GM19351 (cell line): ENCODE results near the gene FGFR3.

Source experiments
- ATAC-seq: cut with Tn5 transposase; IDR thresholded peaks from one replicate; pipeline ENCODE4 v1.9.1; 2021; ENCODE audit warnings: mild to moderate bottlenecking, moderate library complexity; ENCODE audit not compliant: unreplicated experiment

Gene FGFR3

DNA sequence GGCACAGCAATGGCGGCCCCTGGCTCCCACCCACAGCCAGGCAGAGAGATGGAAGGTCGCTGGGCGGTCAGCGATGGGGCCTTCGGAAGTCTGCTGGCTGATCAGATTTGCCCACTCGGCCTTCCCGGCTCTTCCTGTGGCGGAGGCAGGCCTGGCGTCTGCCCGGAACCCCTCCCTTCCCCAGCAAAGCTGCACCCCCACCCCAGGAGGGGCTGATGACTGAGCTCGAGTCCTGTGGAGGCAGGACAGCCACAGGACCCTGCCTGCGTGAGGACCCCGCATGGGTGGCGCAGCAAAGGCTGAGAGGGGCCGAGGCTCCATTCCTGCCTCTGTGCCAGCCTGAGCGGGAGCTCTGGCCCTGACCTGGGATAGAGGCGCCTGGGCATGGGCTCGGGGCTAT, 37.0 kb upstream of the FGFR3 start:
- no peak for ATAC-seq

DNA sequence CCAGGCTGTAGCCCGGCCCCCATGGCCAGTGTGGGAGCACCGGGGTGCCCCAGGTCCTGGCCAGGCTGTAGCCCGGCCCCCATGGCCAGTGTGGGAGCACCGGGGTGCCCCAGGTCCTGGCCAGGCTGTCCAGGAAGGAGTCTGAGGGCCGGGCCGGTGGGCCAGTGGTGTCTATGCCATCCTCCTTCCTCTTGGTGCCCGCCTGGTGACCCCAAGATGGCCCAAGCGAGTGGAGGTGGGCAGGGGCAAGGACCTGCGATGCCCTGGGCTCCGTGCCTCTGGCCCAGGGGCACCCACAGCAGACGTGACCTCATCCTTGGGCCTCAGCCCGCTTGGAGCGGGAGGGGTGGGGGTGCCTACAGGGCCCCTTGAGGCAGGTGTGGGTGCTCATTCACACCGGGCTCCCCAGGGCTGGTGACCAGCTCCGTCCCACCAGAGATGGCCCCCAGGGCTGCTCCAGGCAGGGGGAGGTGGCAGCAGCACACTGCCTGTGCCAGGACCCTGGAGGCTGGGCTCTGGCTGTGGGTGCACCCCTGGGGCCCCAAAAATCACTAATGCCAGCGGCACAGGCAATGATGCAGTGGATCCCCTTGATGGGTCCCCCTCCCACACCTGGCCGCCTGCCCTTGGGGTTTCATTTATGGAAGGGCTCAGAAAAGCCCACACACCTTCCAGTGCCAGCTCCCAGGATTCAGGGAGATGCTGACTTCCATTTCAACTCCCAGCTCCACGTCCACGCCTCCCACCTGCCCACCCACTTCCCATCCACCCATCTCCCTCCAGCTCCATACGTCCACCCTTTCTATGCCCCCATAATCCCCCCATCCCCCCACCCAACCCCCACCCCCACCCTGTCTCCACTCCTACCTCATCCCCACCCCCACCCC, 36.0 kb upstream of the FGFR3 start:
- ATAC-seq = no peak

DNA sequence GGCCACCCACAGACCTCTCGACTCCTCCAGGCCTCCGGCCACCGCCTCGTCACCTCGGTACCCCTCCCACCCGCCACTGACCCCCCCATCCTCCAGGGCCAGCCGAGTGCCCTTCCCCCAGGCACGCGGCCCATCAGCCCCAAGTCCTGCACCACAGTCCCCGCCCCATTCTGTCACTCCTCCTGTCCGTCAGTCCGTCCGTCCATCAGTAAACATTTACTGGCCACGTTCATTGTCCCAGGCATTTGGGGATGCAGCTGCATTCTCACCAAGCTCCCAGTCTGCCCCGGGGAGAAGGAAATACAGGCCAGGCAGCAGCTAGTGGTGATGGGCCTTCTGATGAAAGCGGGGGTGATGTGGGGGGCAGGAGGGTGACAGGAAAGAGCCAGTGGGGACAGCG, 35.3 kb upstream of the FGFR3 start:
- no peak for ATAC-seq

DNA sequence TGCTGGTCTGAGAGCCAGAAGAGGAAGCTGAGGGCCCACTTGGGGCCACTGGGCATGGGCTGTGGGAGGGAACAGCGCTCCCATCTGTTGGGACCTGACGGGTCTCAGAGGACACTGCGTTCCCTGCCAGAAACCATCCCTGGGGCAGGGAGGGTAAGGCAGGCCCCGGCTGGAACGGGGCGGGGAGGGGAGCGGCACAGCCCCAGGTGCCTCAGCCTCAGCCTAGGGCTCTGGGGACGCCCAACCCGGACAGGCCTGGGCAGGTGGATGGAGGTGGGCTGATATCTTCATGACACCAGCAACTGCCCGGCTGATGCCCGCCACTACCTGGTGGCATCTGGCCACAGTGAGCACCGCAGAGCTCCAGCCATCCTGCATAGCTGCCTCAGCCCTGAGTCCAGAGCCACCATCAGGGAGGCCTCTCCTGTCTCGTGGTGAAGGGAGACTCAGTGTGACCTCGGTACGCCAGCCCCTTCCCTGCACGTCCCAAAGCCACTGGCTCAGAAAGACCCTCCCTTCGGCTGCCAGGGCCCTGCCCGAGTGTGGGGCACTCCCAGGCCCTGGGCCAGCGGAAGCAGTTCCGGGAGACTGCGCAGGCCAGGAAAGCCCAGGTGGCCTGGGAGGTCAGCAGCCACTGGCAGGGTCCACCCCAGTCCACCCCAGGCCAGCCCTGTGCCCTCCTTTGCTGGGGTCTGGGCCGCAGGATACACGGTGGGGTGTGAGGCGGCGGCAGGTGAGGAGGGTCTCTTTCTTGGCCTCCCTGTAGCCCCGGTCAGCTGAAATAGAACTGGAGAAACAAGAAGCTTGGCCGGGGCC, 34.6 kb upstream of the FGFR3 start:
- ATAC-seq = no peak

DNA sequence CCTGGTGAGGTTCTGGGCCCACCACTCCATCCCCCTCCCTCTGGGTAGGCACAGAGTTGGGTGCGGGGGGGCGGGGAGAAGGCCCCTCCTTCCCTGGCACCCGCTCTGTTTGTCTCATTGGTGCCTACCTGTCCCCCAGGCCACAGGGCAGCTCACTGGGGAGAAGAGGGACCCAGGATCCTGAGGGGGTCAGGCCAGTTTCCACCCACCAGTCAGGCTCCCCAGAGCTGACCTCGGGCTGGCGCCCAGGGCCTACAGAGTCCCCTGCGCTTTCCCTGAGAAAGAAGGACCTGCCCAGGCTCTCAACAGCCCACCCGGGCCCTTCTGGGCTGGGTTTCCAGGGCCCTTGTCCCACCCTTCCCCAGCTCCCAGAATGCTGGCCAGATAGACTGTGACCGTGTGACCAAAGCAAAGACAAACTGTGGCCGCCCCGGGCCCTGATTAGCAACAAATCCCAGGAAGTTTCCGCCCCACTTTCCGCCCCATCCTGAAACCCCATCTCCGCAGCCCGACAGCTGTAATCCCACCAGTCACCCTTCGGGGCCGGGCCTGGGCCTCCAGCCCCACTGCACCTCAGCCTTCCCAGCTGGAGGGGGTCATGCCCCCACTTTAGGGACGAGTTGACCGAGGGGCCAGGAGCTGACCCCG, 33.8 kb upstream of the FGFR3 start:
- no peak for ATAC-seq

DNA sequence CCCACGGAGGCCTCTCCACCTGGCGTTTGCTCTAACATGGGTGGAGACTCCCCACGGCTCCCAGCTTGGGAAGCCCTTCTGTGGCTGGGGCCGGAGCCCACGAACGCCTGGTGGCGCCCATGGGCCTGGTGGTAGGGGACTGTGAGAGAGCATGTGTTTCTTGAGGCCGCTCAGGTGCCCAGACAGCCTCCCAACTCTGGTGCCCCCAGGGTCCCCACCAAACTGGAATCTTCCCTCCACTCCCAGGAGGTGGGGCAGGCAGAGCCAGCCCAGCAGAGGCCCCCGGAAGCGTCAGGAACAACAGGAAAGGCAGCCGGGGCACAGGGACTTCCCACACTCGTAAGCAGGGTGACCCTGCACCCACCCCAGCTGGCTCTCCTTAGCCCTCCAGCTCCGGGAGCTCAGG, 33.3 kb upstream of the FGFR3 start:
- ATAC-seq = no peak

DNA sequence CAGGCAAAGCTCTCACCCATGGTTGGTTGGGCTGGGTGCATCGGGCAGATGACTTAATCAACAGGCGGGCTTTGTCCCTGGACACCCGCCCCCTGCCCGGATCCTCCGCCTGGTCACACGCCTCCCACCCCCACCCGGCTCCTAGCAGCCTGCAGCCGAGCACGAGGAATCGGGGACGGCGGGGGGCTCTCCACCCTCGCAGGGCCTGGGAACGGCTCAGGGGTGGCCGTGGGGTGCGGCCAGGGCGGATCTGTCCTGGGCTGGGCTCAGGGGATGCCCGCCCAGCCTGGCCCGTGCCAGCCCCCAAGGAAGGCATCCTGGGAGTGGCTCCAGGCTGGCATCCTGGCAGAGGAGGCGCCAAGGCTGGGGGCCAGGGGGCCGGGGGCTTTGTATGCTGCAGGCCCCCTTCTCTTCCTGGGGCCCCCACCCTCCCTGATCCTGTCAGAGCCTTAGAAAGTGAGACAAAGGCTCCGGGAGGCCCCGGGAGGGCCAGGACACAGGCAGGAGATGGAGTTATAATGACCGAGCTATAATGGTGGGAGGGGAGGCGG, 32.5 kb upstream of the FGFR3 start:
- no peak for ATAC-seq

DNA sequence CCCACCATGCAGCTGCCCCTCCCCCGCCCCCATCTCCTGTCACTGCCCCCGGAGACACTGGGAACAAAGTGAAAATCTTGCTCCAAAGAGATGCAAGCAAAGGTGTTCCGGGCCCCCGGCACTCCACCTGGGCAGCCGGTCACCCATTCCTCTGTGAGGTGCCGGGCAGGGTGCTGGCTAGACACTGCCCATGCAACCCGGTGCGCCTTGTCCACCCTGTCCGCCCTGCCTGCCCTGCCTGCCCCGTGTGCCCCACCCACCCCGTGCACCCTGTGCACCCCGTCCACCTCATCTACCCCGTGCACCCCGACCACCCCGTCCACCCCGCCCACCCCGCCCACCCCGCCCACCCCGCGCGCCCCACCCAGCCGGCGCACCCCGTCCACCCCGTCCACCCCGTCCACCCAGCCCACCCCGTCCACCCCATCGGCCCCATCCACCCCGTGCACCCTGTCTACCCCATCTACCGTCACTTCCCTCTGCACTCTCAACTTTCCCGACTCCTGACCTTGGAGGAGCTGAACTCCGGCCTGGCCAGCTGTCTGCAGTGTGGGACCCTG, 31.9 kb upstream of the FGFR3 start:
- no peak for ATAC-seq

DNA sequence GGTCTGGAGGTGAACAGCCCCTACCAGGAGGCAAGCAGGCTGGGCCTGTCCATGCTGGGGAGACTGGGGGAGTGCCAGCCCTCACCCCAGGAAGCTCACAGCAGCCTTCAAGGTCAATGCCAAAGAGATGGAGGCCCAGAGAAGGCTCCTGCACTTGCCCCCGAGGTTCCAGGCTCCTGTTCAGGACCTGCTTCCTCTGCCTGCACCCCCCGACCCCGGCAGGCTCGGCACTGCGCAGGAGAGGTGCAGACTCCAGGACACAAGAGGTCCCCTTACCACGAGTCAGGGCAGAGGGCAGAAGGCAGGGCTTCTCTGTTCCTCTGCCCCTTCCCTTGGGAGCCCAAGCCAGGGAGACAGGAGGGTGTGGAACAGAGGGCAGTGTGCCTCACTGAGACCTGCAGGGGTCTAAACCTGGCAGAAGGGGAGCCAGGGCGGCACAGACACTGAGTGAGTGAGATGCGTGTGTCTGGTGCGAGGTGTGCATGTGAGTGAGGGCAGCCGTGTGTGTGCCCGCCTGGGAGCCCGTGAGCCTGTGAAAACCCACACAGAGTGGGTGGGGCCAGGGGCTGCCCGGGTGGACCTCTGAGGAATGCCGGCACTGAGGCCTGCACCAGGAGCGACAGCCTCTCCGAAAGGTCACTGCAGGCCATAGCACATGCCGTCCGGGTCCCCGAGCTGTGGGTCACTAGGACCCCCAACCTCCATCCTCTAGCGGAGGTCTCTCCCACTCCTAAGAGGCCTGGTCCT, 30.7 kb upstream of the FGFR3 start:
- ATAC-seq = no peak

DNA sequence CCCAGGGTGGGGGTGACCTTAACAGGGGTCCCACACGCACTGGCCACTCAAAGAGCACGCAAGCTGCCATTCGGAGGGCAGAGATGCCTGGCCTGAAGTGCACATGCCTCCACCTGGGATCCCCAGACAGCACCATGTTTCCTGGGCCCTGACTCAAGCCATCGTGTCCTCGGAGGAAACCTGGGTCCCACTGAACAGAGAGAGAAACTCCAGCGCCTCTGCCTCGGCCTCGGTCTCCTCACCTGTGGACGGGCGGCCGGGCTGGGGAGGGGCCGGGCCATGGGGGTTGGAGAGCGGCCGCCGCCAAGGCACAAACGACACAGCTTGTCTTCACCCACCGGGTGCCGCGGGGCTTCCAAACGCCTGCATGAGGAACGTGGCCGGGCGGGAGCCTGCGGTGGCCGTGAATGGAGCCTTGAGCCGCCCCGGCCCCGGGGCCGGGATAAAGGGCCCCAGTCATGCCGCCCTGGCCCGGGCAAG, 30.0 kb upstream of the FGFR3 start:
- no peak for ATAC-seq

DNA sequence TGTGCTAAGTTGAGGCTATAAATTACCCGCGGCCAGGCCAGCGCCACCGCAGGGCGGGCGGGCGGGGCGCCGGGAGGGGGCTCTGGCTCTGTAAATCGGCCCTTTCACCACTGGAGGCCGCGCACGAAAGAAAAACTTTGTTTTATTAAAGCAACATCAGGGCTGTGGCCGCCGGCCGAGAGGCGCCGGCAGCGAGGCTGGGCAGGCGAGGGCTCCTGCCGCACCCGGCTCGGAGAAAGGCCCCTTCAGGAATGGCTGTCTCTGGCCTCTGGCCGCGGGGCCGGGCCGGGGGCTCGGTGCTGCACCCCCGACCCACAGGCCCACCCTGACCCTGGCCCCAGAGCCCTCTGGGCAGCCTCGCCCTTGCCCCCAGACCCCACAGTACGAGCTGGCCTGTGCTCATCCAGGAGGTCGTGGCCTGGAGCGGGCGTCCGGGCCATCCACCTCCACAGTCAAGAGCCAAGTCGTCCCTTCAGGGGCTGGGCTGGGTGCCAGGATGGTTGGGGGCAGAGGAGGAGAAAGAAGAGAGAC, 29.5 kb upstream of the FGFR3 start:
- no peak for ATAC-seq

DNA sequence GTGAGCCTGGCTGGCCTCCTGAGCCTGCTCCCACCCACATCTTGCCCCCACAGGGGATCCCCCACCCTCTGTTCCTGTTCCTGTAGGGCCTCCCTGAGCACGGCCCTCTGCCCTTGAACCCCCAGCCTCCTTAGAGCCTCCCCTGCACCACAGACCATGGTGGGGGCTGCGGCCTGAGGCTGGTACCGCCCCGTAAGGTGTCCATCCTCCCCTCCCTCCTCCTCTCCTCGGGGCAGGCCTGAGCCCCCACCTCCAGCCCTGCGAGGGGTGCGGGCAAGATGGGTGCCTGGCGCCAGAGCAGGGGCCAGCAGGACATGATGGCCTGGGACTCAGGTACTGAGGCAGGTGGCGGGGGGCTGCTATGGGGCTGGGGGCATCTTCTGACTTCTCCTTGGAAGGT, 28.4 kb upstream of the FGFR3 start:
- no peak for ATAC-seq

DNA sequence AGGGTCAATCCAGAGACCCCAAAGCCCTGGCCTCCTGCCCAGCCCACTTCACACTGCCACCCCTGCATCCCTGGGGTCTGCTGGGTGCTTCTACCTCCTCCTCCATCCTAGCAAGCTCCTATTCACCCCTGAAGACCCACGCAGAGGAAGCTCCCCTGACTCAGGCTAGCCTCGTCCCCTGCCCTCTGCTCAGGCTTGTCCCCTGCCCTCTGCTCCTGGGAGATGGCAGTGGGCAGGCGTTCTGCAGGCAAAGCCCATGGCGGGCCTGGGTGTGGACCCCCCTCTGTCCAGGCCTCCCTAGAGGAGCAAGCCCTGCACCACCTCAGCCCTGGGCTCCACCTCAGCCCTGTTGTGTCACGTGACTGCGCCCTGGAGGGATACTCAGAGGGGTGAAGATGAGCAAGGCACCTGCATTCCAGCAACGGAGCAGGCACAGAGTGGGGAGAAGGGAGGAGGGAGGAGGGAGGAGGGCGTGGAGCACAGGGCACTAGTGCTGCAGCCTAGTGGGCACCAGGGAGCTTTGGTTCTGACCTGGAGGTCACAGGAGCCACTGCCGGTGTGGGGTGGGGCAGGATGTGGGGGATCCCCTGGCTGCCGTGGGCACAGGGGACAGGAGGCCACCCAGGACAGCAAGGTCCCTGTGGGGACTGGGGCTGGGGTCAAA, 27.6 kb upstream of the FGFR3 start:
- ATAC-seq = no peak

DNA sequence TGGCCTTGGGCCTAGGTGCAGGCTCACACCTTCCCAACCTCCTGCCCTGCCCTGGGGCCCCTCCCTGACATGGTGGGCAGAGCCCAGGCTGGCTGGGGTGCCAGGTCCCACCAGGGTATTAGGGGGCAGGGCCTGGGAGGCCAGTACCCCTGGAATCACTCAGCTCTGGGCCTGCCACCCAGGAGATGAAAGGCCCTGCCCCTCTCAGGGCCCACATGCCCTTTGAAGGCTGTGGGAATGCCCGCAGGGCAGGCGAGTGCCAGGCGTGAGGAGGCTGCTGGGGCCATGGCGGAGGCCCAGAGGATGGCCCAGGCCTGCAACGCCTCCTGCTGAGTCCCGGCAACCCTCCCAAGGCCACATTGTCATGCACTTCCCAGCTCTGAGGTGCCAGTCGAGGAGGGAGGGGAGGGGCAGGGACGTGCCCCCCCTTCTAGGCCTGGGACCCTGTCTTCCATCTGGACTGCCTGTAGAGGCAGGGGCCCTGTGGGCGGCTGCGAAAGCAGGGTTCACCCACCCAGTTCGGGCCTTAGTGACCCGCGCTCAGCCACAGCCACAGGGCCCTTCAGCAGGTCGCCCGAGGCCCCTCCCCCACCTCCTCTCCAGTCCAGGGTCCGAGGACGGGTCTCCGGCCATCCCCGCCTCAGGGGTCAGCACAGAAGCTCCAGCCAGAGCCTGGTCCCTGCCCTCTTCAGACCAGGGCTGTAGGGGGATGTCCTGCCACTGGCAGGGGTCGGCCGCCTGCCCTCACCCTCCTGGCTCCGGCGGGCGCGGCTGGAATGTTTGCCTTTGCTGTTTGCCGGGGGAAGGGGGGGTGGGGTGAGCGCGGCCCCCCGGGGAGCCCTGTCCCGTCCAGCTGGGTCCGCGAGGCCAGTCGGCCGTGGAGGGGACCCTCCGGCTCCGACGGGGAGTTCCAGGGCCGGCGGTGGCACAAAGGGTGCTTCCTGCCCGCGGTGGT, 26.7 kb upstream of the FGFR3 start:
- ATAC-seq = no peak

DNA sequence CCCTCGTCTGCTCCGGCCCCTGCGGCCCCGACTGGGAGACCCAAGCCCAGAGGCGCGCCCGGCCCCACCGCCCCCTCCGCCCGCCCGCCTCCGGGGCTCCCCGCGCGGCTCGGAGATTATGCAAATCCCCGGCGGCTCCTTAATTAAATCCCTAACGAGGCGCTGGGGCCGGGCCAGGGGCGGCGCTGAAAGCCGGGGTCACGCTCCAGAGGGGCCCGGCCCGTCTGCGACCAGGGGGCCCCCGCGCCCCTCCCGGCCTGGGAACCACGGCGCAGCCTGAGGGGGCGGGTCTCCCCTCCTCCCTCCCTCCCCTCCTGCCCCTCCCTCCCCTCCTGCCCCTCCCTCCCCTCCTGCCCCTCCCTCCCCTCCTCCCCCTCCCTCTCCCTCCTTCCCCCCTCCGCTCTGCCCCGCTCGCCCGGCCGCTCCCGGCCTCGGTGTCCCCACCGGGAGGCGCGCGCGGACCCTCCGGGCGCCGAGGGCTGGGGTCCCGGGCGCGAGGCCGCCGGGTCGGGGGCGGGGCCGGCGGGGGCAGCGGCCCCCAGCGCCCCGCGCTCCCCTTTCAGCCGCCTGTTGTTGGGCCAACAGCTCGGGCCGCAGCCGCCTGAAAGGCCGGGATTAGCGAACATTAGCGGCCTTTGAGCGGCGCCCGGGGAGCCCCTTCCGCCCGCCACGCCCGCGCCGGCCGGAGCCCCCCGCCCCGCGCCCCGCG, 25.9 kb upstream of the FGFR3 start:
- no peak for ATAC-seq

DNA sequence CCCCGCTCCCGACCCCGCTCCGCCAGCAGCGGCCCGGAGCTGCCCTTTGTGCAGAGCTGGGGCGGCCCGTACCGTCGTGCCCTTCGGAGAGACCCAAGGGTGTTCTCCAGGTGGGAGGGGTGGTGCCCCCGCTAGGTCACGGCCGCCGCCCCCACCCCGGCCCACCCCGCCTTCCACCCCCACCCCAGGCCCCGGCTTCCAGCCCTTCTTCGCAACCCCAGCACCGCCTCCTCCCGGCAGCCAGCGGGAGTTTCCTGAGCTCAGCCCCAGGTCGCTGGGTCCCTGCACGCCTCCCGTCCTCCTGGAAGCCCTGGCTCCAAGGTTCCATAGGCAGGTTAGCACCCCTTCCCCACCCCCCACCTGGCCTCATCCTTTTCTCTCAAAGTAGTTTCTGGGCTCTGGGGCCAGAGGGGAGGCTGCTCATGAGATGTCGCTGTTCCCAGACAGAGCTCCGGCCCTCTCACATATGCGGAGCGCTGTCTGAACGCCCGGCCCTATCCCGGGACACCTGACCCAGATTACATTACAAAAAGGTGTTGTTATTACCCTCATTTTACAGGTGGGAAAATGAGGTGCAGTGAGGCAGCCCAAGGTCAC, 25.2 kb upstream of the FGFR3 start:
- ATAC-seq = no peak

DNA sequence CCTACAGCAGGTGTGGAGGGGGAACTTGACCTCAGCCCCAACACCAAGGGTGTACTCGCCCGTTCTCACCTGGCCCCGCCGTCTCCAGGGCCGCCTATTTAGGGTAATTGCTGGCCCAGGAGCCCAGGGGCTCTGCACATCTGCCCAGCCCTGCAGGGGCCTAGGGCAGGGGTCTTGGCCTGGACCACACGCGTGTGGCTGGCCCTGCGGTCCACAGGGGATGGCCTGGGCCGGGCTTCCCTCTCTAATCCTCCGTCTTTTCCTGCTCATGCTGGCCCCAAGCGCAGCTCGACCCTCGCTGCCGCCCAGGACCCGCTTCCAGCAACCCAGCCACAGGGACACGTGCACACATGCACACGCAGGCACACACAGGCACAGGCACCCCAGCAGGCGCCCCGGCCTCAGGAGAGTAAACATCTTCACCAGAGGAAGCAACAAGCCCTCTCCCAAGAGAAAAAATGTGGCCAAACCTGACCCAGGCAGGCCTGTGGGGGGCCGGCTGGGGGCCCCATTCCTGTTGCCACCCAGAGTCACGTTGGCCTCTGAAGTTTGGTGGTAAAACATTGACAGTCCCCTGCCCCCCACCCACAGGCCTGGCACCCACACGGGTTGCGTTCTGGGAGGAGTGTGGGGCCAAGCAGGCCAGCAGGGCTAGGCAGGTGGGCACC, 24.6 kb upstream of the FGFR3 start:
- no peak for ATAC-seq
